Measurements from ENCODE around the gene HGS.

GRCh38 chr17:81723651-81724209 is 39.9 kb downstream of the HGS start:
- TF ChIP-seq REST (IDR thresholded peaks at IDR 0.05; ENCODE audit: borderline replicate concordance) (no peak), EZH2 (IDR thresholded peaks at IDR 0.05; ENCODE audit: borderline replicate concordance, insufficient read depth, low read length, poor library complexity, severe bottlenecking) (no peak), CTCF (IDR thresholded peaks at IDR 0.05; ENCODE audit: poor library complexity, severe bottlenecking) (no peak), POLR2AphosphoS5 (IDR thresholded peaks at IDR 0.05) (no peak), RAD21 (conservative IDR thresholded peaks at IDR 0.05) (no peak), MXI1 (conservative IDR thresholded peaks at IDR 0.05; ENCODE audit: poor library complexity, severe bottlenecking) (no peak), EP300 (conservative IDR thresholded peaks at IDR 0.05; ENCODE audit: poor library complexity, severe bottlenecking) (no peak), TAF1 (IDR thresholded peaks at IDR 0.05; ENCODE audit: low read depth) (no peak)
